RKO (cell line): Measurements from ENCODE around the gene KCNQ1.

ENCODE experiments used
- DNase-seq: peaks from one replicate; pipeline ENCODE4 v3.0.0-alpha.2; 2016; ENCODE audit warnings: low spot score

The KCNQ1 gene

DNA sequence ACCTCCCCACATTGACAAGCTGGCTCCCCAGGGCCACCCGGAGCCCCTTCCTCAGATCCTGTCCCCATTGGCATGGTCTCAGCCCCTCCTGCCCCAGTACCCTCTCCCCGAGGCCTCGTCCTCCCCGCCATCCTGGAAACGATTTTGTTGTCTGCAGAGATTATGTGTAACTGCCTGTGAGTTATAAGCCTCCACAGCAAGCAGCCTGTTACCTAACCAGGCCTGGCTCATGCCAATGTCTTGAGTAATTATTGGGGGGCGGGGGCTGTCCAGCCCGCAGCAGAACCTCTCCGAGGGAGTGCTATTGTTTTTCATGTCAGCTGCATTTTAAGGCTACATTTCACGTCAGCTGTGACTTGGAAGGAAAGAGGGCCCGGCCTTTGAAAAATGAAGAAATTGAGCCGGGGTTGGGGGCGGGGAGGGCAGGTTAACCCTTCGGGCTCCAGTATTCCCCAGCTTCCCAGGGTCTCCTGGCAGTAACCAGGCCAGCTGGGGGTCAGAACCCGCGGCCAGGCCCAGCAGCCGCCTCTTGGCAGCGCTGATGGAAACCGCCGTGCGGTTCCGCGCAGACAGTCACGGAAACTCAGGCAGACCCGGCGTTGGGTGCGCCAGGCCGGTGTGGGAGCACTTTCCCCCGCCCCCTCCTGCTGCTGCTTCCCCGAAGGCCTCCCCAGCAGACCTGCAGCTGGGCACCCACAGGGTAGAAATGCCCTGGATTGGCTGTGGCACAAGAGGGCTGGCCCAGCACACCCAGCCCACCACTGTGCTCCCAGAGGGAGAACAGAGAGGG lies 381.3 kb downstream of the KCNQ1 start:
- no peak for DNase-seq

- DNase-seq, result no peak
Observed at GRCh38 chr11:2826679-2827056, 381.9 kb downstream of the KCNQ1 start.

DNA sequence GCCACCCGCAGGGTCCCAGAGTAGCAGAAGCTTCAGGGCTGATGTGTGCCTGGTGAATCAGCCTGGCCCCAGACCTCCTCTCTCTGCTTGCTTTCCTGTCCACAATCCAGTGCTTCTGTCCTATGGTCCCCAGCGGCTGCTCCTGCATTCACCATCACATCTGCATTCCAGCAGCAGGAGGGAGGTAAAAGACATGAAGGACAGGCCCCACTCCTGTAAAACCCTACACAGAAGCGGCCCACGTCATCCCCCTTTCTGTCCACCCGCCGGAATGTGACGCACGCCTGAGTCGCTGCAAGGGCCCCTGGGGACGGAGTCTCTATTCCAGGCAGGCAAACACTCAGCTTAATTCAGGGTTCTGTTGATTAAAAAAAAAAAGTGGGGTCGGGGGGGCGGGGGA lies 382.4 kb downstream of the KCNQ1 start:
- DNase-seq, result no peak

DNA sequence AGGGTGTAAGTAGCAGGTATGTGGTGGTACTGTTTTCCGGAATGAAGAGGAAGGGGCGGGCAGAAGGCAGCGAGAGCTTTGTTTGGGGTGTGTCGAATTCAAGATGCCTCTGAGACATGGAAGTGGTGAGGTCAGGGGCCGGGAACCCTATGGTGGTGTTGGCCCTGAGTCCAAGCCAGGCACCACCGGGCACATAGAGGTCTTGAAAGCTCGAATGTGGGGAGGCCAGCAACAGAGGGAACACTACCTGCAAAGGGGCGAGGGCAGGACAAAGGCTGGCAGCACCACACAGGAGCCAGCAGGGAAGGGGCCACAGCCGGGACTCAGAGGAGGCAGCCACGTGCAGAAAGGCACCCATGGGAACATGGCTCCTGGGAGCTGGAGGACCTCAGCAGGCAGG lies 383.0 kb downstream of the KCNQ1 start:
- no peak for DNase-seq

GRCh38 chr11:2828585-2829330 lies 383.9 kb downstream of the KCNQ1 start:
- DNase-seq, result no peak

- no peak for DNase-seq
Observed at GRCh38 chr11:2830030-2830812, 385.4 kb downstream of the KCNQ1 start.

DNA sequence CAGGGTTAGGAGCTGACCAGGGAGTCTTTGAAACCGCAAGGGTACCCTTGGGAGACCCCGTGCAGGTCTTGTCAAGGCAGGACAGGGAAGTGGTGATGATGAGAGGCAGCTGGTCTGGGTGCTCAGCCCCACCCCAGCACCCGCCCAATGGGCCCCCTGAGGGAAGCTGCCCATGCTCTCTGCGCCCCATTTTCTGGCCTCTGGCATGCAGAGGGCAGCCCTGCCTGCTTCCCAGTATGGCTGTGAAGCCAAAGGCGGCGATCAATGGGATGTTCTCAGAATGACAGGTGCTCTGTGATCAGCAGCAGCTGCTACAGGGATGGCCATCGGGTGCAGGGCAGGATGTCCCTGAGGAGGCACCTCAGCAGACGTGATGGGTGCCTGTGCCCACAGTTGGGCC lies 386.1 kb downstream of the KCNQ1 start:
- no peak for DNase-seq

DNA sequence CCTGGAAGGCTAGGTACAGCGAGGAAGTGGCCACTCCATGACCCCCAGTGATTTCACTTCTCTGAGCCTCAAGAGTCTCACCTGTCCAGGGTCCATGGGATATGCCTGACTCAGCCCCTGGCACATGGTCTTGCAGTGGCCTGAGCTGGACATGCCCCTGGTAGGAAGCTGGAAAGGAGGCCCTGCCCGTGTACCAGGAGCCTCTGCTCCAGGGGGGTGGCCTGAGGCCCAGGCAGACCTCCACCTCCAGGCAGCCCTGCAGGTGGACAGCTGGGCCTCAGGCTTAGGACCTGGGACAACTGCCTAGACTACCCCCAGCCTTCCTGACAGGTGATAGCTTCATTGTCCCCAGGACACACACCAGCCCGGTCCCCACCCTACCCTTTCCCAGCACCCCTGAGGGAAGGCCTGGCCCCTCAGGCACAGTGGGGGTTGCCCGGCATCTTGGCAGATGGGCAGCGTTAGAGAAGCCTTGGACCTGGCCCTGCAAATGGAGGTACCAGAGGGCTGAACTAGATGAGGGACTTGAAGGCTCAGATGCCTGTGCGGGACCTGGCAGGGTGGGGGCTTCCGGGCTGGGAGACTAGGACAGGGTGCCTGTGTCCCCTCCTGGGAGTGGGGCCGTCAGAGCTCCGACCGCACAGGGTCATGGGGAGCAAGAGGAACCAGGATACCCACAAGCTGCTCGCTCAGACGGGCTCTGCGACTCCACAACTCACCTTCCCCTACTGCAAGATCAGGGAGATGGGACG lies 387.1 kb downstream of the KCNQ1 start:
- no peak for DNase-seq

DNA sequence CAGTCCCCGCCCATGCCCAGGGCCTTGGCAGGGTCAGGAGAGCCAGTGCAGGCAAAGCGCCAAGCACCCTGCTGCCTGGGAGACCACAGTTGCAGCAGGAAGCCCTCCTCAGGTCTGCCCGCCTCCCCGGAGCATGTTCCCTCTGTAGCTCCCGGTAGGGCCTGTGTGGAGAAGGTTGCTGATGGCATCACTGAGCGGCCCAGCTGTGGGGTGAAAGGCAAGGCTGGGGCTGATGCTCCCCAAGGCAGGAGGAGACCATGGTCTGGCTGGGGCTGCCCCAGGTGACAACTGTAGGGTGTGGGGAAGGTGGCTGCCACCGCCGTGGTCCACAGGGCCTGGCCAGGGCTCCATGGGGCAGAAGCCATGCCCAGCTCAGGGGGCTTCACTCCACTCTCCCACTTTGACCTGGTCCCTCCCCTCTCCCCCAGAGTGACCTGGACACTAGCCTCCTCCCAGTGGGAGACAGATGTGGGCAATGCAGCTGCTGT lies 387.8 kb downstream of the KCNQ1 start:
- no peak for DNase-seq

- DNase-seq, result no peak
Observed at GRCh38 chr11:2833051-2833715, 388.4 kb downstream of the KCNQ1 start.

DNA sequence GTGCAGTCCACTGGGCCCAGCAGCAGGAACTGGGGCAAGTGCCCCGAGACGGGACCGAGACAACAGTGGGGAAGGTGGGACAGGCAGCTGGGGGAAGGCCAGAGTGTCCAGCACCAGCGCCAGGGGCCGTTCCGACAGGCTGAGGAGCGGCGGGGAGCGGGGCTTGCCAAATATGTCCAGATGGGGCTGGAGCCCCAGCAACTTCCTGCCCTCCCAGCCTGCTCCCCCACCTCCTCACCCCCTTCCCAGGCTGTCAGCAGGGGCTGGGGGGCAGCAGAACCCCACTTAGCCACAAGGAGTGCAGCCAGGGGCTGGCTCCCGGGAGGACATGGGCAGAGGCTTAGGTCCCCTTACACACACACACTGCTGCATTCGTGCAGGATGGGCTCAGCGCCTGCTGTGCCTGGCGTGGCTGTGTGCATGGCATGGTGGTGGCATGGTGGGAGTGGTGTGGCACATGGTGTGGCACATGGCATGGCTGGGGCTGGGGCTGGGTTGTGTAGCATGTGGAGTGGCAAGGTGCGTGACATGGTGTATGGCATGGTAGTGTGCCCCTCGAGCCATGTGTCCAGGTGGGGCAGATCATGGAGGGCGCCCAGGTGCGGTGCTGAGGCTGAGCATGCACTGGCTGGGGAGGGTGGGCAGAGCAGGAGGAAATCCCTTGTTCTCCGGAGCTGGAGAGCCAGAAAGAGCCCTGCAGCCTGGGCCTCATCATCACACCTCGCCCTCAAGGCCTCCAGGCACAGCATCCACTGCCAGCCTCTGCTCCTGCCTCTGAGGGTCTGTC lies 389.1 kb downstream of the KCNQ1 start:
- no peak for DNase-seq

DNA sequence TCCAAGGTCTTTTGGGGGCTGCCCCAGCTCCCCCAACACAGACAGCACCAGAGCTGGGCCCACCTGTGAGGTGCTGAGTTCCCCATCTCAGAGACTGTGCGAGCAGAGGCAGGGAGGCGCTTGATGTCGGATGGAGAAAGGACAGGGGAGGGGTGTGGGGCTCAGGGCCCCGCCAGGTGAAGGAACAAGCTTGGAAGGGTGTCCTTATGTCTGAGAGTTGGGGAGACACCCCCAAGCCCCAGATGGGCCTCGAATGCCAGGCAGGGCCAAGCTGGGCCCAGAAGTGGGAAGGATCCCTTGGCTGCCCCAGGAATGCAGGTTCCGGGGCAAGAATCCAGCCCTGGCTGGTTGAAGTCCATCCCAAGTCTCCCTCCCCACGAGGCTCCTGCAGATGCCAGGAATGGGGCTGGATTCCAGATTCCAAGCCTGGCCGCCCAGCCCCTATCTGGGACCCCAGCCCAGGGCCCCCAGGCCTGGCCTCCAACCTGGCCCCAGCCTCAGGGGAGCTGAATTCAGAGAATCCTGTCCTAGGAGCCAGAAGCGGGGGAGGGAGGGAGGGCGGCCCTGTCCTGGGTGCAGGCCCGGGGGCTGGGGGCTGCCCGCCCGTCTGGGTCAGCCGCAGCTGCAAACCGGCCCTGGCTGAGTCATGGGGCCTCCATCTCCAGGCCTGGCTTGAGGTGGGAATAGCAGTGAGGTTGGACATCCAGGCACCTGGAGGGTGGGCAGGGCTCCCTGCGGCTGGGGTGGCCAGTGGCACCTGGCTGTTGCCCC lies 389.9 kb downstream of the KCNQ1 start:
- DNase-seq, result no peak

GRCh38 chr11:2835296-2835695 lies 390.5 kb downstream of the KCNQ1 start:
- DNase-seq, result peak; percentile 18

- DNase-seq, result no peak
Observed at GRCh38 chr11:2835751-2836150, 390.9 kb downstream of the KCNQ1 start.

- no peak for DNase-seq
Observed at GRCh38 chr11:2836315-2837095, 391.7 kb downstream of the KCNQ1 start.

DNA sequence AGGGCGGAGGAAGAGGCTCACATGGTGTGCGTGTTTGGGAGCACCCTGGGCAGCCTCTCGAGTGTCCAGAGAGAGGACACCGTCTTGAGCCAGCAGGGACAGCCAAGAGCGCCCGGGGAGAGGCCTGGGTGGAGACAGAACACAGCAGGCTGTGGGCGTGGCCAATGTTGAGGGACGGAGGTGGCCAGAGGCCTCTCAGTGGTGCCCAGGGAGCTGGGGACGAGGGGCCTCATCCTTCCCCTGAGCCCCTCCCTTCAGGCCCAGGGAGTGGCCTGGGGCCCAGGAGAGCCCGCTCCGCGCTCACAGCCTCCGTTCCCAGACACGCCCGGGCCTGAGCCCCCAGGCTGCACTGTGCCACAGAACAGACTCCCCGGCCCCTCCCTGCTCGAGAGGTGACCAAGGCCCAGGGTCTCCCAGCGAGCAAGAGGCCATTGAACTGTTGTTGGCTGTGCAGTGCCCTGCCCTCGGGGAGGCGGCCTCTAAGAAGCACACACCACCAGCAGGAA lies 392.3 kb downstream of the KCNQ1 start:
- DNase-seq, result peak; percentile 27

DNA sequence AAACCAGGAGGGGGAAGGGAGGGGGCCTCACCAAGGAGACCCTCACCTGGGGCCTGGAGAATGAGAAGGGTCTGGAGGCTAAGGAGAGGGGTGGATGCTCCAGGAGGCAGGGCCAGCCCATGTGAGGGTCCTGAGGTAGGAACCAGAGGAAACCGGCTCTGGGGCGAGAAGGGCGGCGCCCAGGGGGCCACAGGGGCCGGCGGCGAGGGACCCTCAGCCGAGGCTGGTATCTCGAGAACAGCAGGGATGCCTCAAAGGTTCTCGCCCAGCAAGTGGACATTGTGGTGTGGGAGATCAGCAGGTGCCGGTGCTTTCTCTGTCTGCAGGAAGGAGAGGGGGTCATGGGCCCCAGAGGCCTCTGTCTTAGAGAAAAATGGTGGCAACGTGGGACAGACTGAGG lies 392.8 kb downstream of the KCNQ1 start:
- no peak for DNase-seq

- no peak for DNase-seq
Observed at GRCh38 chr11:2838091-2838490, 393.3 kb downstream of the KCNQ1 start.
